Neutrophil (primary cell): ENCODE data around the gene S1PR2.

Experiments
- H3K27ac ChIP-seq: fragments of 200-600 bp; sonication (generic); 2 replicates; pipeline ENCODE4 v1.5.1; 2016; ENCODE audit warnings: mild to moderate bottlenecking, moderate library complexity
- H3K27me3 ChIP-seq: fragments of 200-600 bp; sonication (generic); 2 replicates; pipeline ENCODE4 v1.6.0; 2016; ENCODE audit warnings: mild to moderate bottlenecking
- H3K36me3 ChIP-seq: fragments of 200-600 bp; sonication (generic); 2 replicates; pipeline ENCODE4 v1.5.1; 2017
- H3K4me1 ChIP-seq, 2 experiments: fragments of 200-600 bp in 1 of 2; sonication (generic) in 1 of 2; 1 replicate in 1 of 2; 2 replicates in 1 of 2; pipeline versions ENCODE4 v1.5.1 to v1.6.1; 2013 to 2016; ENCODE audit warnings: low read depth in 1 of 2, low read length in 1 of 2, mild to moderate bottlenecking in 1 of 2, moderate library complexity in 1 of 2; ENCODE audit not compliant: control insufficient read depth in 1 of 2, insufficient read depth in 1 of 2
- H3K4me3 ChIP-seq, 2 experiments: fragments of 200-600 bp in 1 of 2; sonication (generic) in 1 of 2; 1 replicate in 1 of 2; 2 replicates in 1 of 2; pipeline ENCODE4 v1.5.1; 2013 to 2016; ENCODE audit warnings: low read depth in 1 of 2, low read length in 1 of 2, mild to moderate bottlenecking in 1 of 2, moderate library complexity in 1 of 2
- H3K9me3 ChIP-seq: fragments of 200-600 bp; sonication (generic); 2 replicates; pipeline ENCODE4 v1.5.1; 2016
- CTCF ChIP-seq: fragments of 200-600 bp; sonication (generic); IDR thresholded peaks from 2 replicates; pipeline ENCODE4 v1.5.1; 2016; ENCODE audit warnings: antibody characterized with exemption

The S1PR2 gene

GRCh38 chr19:10271543-10272086, 40.5 kb upstream of the S1PR2 start:
- TF ChIP-seq CTCF, result no peak
- Histone ChIP-seq H3K36me3 (peaks cover 22% of the 10 kb centered on the region), H3K27ac (peak overlapping the region; percentile 99), H3K9me3 (no peaks in the 10 kb centered on the region), H3K27me3 (no peaks in the 10 kb centered on the region), H3K4me1 (peaks cover 20 to 30% of the 10 kb centered on the region in 2 experiments), H3K4me3 (peak overlapping the region; percentile 75 to 84)

- Histone ChIP-seq H3K9me3 (no peaks in the 10 kb centered on the region), H3K36me3 (peaks cover 15% of the 10 kb centered on the region), H3K4me1 (peaks cover 18 to 27% of the 10 kb centered on the region in 2 experiments), H3K27ac (peak within 1 kb of the TSS; percentile 99), H3K27me3 (no peaks in the 10 kb centered on the region), H3K4me3 (peak within 1 kb of the TSS; percentile 75 to 84)
- peak; percentile 62 for TF ChIP-seq CTCF
These were observed 39.7 kb upstream of the S1PR2 start, which contains the start of gene ICAM1 for GRCh38 chr19:10270616-10271394. Gene ICAM1 (plus strand): TSS chr19:10271120. CDS start chr19:10271160, 40 bp downstream.

- peak; percentile 51 for TF ChIP-seq CTCF
- Histone ChIP-seq H3K27me3 (no peaks in the 10 kb centered on the region), H3K27ac (peak overlapping the region; percentile 99)
These were observed 39.1 kb upstream of the S1PR2 start for GRCh38 chr19:10270180-10270615.

GRCh38 chr19:10269333-10270179, 38.4 kb upstream of the S1PR2 start:
- H3K9me3 ChIP-seq, result no peaks in the 10 kb centered on the region
- H3K36me3 ChIP-seq, result peaks cover 4% of the 10 kb centered on the region
- peak overlapping the region; percentile 75 to 84 for H3K4me3 ChIP-seq
- peak overlapping the region; percentile 99 for H3K27ac ChIP-seq
- peak; percentile 99 for TF ChIP-seq CTCF
- H3K4me1 ChIP-seq, result peaks cover 18 to 27% of the 10 kb centered on the region in 2 experiments
- H3K27me3 ChIP-seq, result no peaks in the 10 kb centered on the region

More at GRCh38 chr19:10270180-10270615, 39.1 kb upstream of the S1PR2 start:
- peak overlapping the region; percentile 75 to 84 for H3K4me3 ChIP-seq
- no peaks in the 10 kb centered on the region for H3K9me3 ChIP-seq
- H3K36me3 ChIP-seq, result peaks cover 10% of the 10 kb centered on the region
- H3K4me1 ChIP-seq, result peaks cover 18 to 27% of the 10 kb centered on the region in 2 experiments

GRCh38 chr19:10268071-10268470, 36.9 kb upstream of the S1PR2 start:
- H3K27ac ChIP-seq, result no peak overlapping the region
- H3K9me3 ChIP-seq, result no peaks in the 10 kb centered on the region
- peaks cover 18 to 24% of the 10 kb centered on the region in 2 experiments for H3K4me1 ChIP-seq
- H3K27me3 ChIP-seq, result no peaks in the 10 kb centered on the region
- H3K4me3 ChIP-seq, result no peak overlapping the region
- no peak for TF ChIP-seq CTCF
- no peaks in the 10 kb centered on the region for H3K36me3 ChIP-seq
